Activated naive CD8-positive, alpha-beta T cell (primary cell): ENCODE results near the gene ROGDI.

ENCODE experiments used
- H3K27ac Mint-ChIP-seq: one replicate; pipeline ENCODE4 v1.8.0; 2021; ENCODE audit warnings: mixed read lengths
- H3K27me3 Mint-ChIP-seq: one replicate; pipeline ENCODE4 v1.8.0; 2021; ENCODE audit warnings: mixed read lengths
- H3K36me3 Mint-ChIP-seq: one replicate; pipeline ENCODE4 v1.8.0; 2021; ENCODE audit warnings: mixed read lengths
- H3K4me1 Mint-ChIP-seq: one replicate; pipeline ENCODE4 v1.8.0; 2021; ENCODE audit warnings: low read depth, mixed read lengths
- H3K4me3 Mint-ChIP-seq: one replicate; pipeline ENCODE4 v1.8.0; 2021; ENCODE audit warnings: mild to moderate bottlenecking, mixed read lengths
- H3K9me3 Mint-ChIP-seq: one replicate; pipeline ENCODE4 v1.8.0; 2021; ENCODE audit warnings: low read depth, mixed read lengths

ROGDI gene

GRCh38 chr16:4769306-4769638, 33.2 kb downstream of the ROGDI start:
- Mint-ChIP-seq H3K27me3 (no peaks in the 10 kb centered on the region), H3K9me3 (no peaks in the 10 kb centered on the region), H3K27ac (peak overlapping the region; percentile 38), H3K4me3 (peak overlapping the region; percentile 93), H3K4me1 (peaks cover 25% of the 10 kb centered on the region), H3K36me3 (no peaks in the 10 kb centered on the region)

- Mint-ChIP-seq H3K9me3 (no peaks in the 10 kb centered on the region), H3K4me1 (peaks cover 25% of the 10 kb centered on the region), H3K36me3 (no peaks in the 10 kb centered on the region), H3K27me3 (no peaks in the 10 kb centered on the region), H3K4me3 (peak overlapping the region; percentile 93), H3K27ac (peak overlapping the region; percentile 85)
Measured at GRCh38 chr16:4768549-4769305, 33.7 kb downstream of the ROGDI start.

GRCh38 chr16:4767872-4768548, 34.4 kb downstream of the ROGDI start:
- Mint-ChIP-seq H3K9me3 (no peaks in the 10 kb centered on the region), H3K4me1 (peaks cover 25% of the 10 kb centered on the region), H3K4me3 (peak overlapping the region; percentile 93), H3K27ac (peak overlapping the region; percentile 85), H3K27me3 (no peaks in the 10 kb centered on the region), H3K36me3 (no peaks in the 10 kb centered on the region)

GRCh38 chr16:4766875-4767628, 35.4 kb downstream of the ROGDI start, which contains the start of gene ZNF500:
Gene ZNF500 (minus strand): TSS chr16:4767162. CDS start chr16:4765978, 1,184 bp downstream.
- peak within 1 kb of the TSS; percentile 87 for H3K27ac Mint-ChIP-seq
- H3K9me3 Mint-ChIP-seq = no peaks in the 10 kb centered on the region
- peaks cover 26% of the 10 kb centered on the region for H3K4me1 Mint-ChIP-seq
- H3K4me3 Mint-ChIP-seq = peak within 1 kb of the TSS; percentile 93
- no peaks in the 10 kb centered on the region for H3K36me3 Mint-ChIP-seq
- no peaks in the 10 kb centered on the region for H3K27me3 Mint-ChIP-seq

- Mint-ChIP-seq H3K36me3 (no peaks in the 10 kb centered on the region), H3K27ac (peak overlapping the region; percentile 82), H3K4me1 (peaks cover 26% of the 10 kb centered on the region), H3K27me3 (no peaks in the 10 kb centered on the region), H3K4me3 (peak overlapping the region; percentile 87), H3K9me3 (no peaks in the 10 kb centered on the region)
Measured at GRCh38 chr16:4765511-4766474, 36.6 kb downstream of the ROGDI start.

DNA sequence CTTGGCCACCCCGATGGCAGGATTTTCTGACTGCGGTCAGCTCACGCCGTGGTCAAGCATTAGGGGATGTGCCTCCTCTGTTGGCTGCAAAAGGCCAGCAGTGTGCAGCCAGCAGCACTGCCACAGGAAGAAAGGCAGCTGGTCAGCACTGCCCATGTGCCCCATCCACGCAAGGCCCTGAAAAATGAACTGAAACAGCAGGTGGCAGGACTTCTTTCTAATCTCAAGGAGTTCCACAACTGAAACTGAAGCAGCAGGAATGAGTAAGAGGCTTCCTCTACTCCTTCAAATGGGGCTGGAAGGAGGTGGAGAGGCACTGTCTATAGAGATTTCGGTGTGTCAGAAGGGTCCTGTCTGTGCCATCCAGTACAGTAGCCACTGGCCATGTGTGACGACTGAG, 38.6 kb downstream of the ROGDI start:
- Mint-ChIP-seq H3K27ac (no peak overlapping the region), H3K27me3 (no peaks in the 10 kb centered on the region), H3K36me3 (no peaks in the 10 kb centered on the region), H3K4me1 (peaks cover 25% of the 10 kb centered on the region), H3K4me3 (no peak overlapping the region), H3K9me3 (no peaks in the 10 kb centered on the region)

DNA sequence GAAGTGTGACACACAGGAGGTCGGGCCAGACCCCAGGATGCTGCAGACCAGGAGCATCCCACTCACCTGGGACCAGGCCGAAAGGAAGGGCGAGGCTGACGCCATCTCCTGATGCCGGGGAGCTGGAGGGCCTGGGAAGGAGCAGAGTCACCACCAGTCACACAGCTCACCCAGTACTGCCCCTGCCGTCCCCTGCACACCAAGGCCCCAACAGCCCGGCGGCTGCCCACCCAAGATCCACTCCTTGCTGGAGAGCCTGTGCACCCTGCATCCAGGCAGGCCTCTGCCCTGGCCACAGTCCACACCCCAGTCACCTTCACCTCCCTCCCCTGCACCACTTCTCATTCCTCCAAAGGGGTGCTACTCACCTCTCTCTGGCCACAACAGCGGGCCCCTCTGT, 40.2 kb downstream of the ROGDI start:
- H3K27me3 Mint-ChIP-seq = no peaks in the 10 kb centered on the region
- no peak overlapping the region for H3K27ac Mint-ChIP-seq
- peaks cover 14% of the 10 kb centered on the region for H3K4me1 Mint-ChIP-seq
- no peaks in the 10 kb centered on the region for H3K9me3 Mint-ChIP-seq
- no peaks in the 10 kb centered on the region for H3K36me3 Mint-ChIP-seq
- no peak overlapping the region for H3K4me3 Mint-ChIP-seq

DNA sequence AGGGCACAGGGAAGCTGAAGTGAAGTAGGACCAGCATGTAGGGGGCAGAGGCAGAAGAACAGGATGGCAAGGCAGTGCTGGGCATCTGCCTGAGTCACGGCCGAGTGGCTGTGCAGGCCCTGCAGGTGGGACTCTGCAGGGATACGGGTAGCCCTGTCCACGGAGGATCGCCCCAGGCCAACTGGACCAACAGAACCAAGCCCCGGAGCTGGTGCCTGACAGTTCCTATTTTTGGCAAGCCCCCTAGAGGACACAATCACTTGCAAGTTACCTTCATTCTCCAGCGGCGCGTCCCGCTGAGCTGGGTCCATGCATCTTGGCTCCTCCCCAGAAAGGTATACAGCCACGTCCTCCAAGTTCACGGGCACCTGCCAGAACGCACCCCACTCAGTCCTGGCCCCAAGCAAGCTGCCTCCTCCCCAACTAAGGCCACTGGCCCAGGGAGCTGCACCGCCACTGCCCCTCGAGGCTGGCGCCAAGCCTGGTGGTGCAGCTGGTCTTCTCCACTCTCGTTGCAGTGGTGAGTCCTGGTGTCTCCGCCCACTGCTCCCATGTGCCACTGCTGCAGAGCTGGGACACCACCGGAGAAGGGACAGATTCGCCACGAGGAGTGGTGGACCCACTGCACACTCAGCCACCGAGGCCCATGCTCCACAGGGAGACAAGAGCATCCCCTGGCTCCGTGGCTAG, 42.1 kb downstream of the ROGDI start:
- Mint-ChIP-seq H3K9me3 (no peaks in the 10 kb centered on the region), H3K4me1 (peaks cover 6% of the 10 kb centered on the region), H3K27ac (no peak overlapping the region)

GRCh38 chr16:4755687-4756086, 46.7 kb downstream of the ROGDI start:
- no peak overlapping the region for H3K4me3 Mint-ChIP-seq
- peaks cover 9% of the 10 kb centered on the region for H3K36me3 Mint-ChIP-seq
- H3K27ac Mint-ChIP-seq = no peak overlapping the region
- no peaks in the 10 kb centered on the region for H3K27me3 Mint-ChIP-seq
- H3K9me3 Mint-ChIP-seq = no peaks in the 10 kb centered on the region
- no peaks in the 10 kb centered on the region for H3K4me1 Mint-ChIP-seq

More for the DNA sequence above, 42.1 kb downstream of the ROGDI start:
- no peak overlapping the region for H3K4me3 Mint-ChIP-seq
- peaks cover 6% of the 10 kb centered on the region for H3K36me3 Mint-ChIP-seq
- H3K27me3 Mint-ChIP-seq = no peaks in the 10 kb centered on the region

DNA sequence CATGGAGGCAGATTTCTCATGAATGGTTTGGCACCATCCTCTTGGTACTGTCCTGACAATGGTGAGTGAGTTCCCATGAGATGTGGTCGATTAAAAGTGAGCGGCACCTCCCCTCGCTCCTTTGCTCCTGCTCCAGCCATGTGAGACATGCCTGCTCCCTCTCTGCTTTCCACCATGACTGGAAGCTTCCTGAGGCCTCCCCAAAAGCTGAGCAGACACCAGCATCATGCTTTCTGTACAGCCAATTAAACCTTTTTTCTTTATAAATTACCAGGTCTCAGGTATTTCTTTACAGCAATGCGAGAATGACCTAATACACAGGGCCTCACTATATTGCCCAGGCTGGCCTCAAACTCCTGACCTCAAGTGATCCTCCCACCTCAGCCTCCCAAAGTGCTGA, 47.6 kb downstream of the ROGDI start:
- Mint-ChIP-seq H3K27ac (no peak overlapping the region), H3K4me3 (no peak overlapping the region), H3K4me1 (no peaks in the 10 kb centered on the region), H3K9me3 (no peaks in the 10 kb centered on the region), H3K36me3 (peaks cover 9% of the 10 kb centered on the region), H3K27me3 (no peaks in the 10 kb centered on the region)

DNA sequence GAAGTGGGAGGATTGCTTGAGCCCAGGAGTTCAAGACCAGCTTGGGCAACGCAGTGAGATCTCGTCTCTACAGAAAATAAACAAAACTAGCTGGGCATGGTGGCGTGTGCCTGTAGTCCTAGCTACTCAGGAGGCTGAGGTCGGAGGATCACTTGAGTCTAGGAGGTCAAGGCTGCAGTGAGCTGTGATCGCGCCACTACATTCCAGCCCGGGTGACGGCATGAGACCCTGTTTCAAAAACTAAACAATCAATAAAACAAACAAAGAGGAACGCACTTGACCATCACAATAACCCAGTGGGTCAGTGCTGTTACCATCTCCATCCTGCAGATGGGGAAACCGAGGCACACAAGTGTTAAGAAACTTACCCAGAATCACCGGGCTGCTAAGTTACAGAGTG, 49.2 kb downstream of the ROGDI start:
- H3K36me3 Mint-ChIP-seq = peaks cover 9% of the 10 kb centered on the region
- no peaks in the 10 kb centered on the region for H3K9me3 Mint-ChIP-seq
- H3K27me3 Mint-ChIP-seq = no peaks in the 10 kb centered on the region
- peaks cover 10% of the 10 kb centered on the region for H3K4me1 Mint-ChIP-seq
- no peak overlapping the region for H3K4me3 Mint-ChIP-seq
- no peak overlapping the region for H3K27ac Mint-ChIP-seq

DNA sequence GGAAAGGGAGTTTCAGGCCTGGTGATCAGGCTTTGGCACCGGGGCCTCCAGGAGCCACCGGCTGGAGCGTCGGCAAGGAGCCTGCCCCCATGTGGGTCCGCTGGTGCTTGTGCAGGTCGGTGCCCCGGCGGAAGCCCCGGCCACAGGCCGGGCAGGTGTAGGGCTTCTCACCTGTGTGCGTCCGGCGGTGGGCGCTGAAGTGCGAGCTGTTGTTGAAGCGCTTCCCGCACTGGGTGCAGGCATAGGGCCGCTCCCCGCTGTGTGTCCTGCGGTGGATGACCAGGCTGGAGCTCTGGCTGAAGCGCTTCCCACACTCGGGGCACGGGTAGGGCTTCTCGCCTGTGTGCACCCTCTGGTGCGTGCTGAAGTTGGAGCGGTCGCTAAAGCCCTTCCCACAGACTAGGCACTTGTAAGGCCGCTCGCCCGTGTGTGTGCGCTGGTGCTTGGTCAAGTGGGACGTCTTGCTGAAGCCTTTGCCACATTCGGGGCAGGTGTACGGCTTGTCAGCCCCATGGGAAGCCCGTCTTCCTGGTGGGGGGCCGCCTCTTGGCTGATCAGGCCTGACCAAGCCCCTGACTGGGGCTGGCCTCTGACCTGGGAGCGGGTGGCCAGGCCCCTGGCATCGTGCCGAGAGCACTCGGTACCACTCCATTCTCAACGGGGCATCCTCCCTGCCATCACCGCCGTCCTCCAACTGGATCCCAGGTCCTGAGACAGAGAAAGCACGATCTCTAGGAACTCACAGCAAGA, 49.9 kb downstream of the ROGDI start:
- Mint-ChIP-seq H3K27ac (no peak overlapping the region), H3K36me3 (peaks cover 9% of the 10 kb centered on the region), H3K9me3 (no peaks in the 10 kb centered on the region), H3K4me1 (peaks cover 17% of the 10 kb centered on the region), H3K27me3 (no peaks in the 10 kb centered on the region), H3K4me3 (no peak overlapping the region)

DNA sequence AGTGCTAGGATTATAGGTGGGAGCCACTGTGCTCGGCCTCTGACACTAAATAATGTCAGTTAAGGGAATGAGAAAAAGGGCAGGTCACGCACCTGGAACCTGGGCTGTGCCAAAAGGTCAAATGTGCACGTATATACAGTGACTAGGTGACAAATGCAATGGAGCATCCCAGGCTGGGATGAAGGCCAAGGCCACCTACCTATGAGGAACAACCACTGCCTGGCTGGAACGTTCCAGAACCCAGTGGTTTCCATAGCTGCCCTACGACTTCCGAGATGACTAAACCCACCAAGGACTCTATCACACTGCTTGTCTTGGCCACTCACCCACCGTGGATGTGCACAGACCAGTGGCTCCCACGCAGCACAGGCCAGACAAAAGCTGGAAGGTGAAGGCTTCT, 51.5 kb downstream of the ROGDI start:
- Mint-ChIP-seq H3K27me3 (no peaks in the 10 kb centered on the region), H3K4me3 (no peak overlapping the region), H3K27ac (no peak overlapping the region), H3K9me3 (no peaks in the 10 kb centered on the region), H3K4me1 (peaks cover 29% of the 10 kb centered on the region), H3K36me3 (peaks cover 7% of the 10 kb centered on the region)
